IPS-18a (cell line): ENCODE measurements around the gene PLXND1.
"Not testable (repeated sequence)": the region's sequence is repeated elsewhere in the genome, so short reads cannot be mapped to it uniquely, and the experiment has no call there.

Experiments used
- H3K27ac ChIP-seq: one replicate; pipeline ENCODE4 v1.5.1; 2013; ENCODE audit warnings: low read length
- H3K27me3 ChIP-seq: one replicate; pipeline ENCODE4 v1.6.1; 2013; ENCODE audit warnings: mild to moderate bottlenecking, low read length; ENCODE audit not compliant: control insufficient read depth, insufficient read depth
- H3K36me3 ChIP-seq: one replicate; pipeline ENCODE4 v1.6.1; 2013; ENCODE audit warnings: low read depth, low read length; ENCODE audit not compliant: control insufficient read depth
- H3K4me1 ChIP-seq: one replicate; pipeline ENCODE4 v1.6.1; 2013; ENCODE audit warnings: low read depth, low read length; ENCODE audit not compliant: control insufficient read depth
- H3K4me3 ChIP-seq: one replicate; pipeline ENCODE4 v1.5.1; 2013; ENCODE audit warnings: low read length
- H3K9ac ChIP-seq: one replicate; pipeline ENCODE4 v1.6.1; 2013; ENCODE audit warnings: mild to moderate bottlenecking, low read length, moderate library complexity
- H3K9me3 ChIP-seq: one replicate; pipeline ENCODE4 v1.6.1; 2013; ENCODE audit warnings: low read depth, low read length; ENCODE audit not compliant: control insufficient read depth

PLXND1 gene

GRCh38 chr3:129606636-129607390 lies at the start of gene PLXND1:
PLXND1 (minus strand) TSS chr3:129606676; CDS start chr3:129606639, 37 bp downstream.
- Histone ChIP-seq H3K27me3 (peaks cover 42% of the 10 kb centered on the region), H3K9ac (peak within 1 kb of the TSS; percentile 52), H3K4me3 (peak within 1 kb of the TSS; percentile 62), H3K36me3 (no peaks in the 10 kb centered on the region), H3K4me1 (peaks cover 22% of the 10 kb centered on the region), H3K27ac (no peak within 1 kb of the TSS), H3K9me3 (no peaks in the 10 kb centered on the region)

- Histone ChIP-seq H3K27ac (no peak overlapping the region), H3K36me3 (peaks cover 8% of the 10 kb centered on the region), H3K27me3 (no peaks in the 10 kb centered on the region), H3K9me3 (no peaks in the 10 kb centered on the region), H3K9ac (no peak overlapping the region), H3K4me1 (peaks cover 24% of the 10 kb centered on the region), H3K4me3 (no peak overlapping the region)
Measured at GRCh38 chr3:129655291-129655700, 48.8 kb upstream of the PLXND1 start.

- no peaks in the 10 kb centered on the region for H3K9me3 ChIP-seq
- H3K27me3 ChIP-seq: no peaks in the 10 kb centered on the region
- peaks cover 27% of the 10 kb centered on the region for H3K4me1 ChIP-seq
- H3K9ac ChIP-seq: no peak overlapping the region
- peaks cover 8% of the 10 kb centered on the region for H3K36me3 ChIP-seq
- no peak overlapping the region for H3K4me3 ChIP-seq
- H3K27ac ChIP-seq: no peak overlapping the region
Measured at GRCh38 chr3:129654131-129654530, 47.7 kb upstream of the PLXND1 start.

GRCh38 chr3:129653019-129653418 lies 46.5 kb upstream of the PLXND1 start:
- Histone ChIP-seq H3K9ac (no peak overlapping the region), H3K4me3 (no peak overlapping the region), H3K36me3 (peaks cover 8% of the 10 kb centered on the region), H3K27ac (no peak overlapping the region), H3K27me3 (no peaks in the 10 kb centered on the region), H3K4me1 (peaks cover 27% of the 10 kb centered on the region), H3K9me3 (no peaks in the 10 kb centered on the region)

- no peaks in the 10 kb centered on the region for H3K9me3 ChIP-seq
- peaks cover 8% of the 10 kb centered on the region for H3K36me3 ChIP-seq
- H3K9ac ChIP-seq: no peak overlapping the region
- no peaks in the 10 kb centered on the region for H3K27me3 ChIP-seq
- H3K4me1 ChIP-seq: peaks cover 22% of the 10 kb centered on the region
- H3K4me3 ChIP-seq: no peak overlapping the region
- H3K27ac ChIP-seq: no peak overlapping the region
Measured at GRCh38 chr3:129651435-129652202, 45.1 kb upstream of the PLXND1 start.

- no peak overlapping the region for H3K4me3 ChIP-seq
- H3K27ac ChIP-seq: no peak overlapping the region
- peaks cover 21% of the 10 kb centered on the region for H3K4me1 ChIP-seq
- no peak overlapping the region for H3K9ac ChIP-seq
- H3K36me3 ChIP-seq: peaks cover 8% of the 10 kb centered on the region
- no peaks in the 10 kb centered on the region for H3K9me3 ChIP-seq
- H3K27me3 ChIP-seq: no peaks in the 10 kb centered on the region
Measured at GRCh38 chr3:129650256-129650872, 43.9 kb upstream of the PLXND1 start.

- Histone ChIP-seq H3K4me3 (no peak overlapping the region), H3K9ac (no peak overlapping the region), H3K36me3 (no peaks in the 10 kb centered on the region), H3K9me3 (no peaks in the 10 kb centered on the region), H3K4me1 (peaks cover 21% of the 10 kb centered on the region), H3K27me3 (no peaks in the 10 kb centered on the region), H3K27ac (no peak overlapping the region)
Measured at GRCh38 chr3:129648391-129648790, 41.9 kb upstream of the PLXND1 start.

- H3K4me3 ChIP-seq: no peak overlapping the region
- no peaks in the 10 kb centered on the region for H3K36me3 ChIP-seq
- no peaks in the 10 kb centered on the region for H3K27me3 ChIP-seq
- H3K4me1 ChIP-seq: peaks cover 8% of the 10 kb centered on the region
- no peak overlapping the region for H3K27ac ChIP-seq
- no peaks in the 10 kb centered on the region for H3K9me3 ChIP-seq
- H3K9ac ChIP-seq: no peak overlapping the region
Measured at GRCh38 chr3:129645286-129645685, 38.8 kb upstream of the PLXND1 start.

- Histone ChIP-seq H3K9me3 (no peaks in the 10 kb centered on the region), H3K9ac (no peak overlapping the region), H3K36me3 (no peaks in the 10 kb centered on the region), H3K27ac (no peak overlapping the region), H3K27me3 (no peaks in the 10 kb centered on the region), H3K4me3 (no peak overlapping the region), H3K4me1 (peaks cover 5% of the 10 kb centered on the region)
Measured at GRCh38 chr3:129644836-129645235, 38.4 kb upstream of the PLXND1 start.

- H3K36me3 ChIP-seq, H3K4me1 ChIP-seq, H3K9me3 ChIP-seq, H3K27me3 ChIP-seq, H3K27ac ChIP-seq, H3K9ac ChIP-seq, H3K4me3 ChIP-seq: not testable (repeated sequence)
Measured at GRCh38 chr3:129641567-129642260, 35.2 kb upstream of the PLXND1 start.

GRCh38 chr3:129640985-129641384 lies 34.5 kb upstream of the PLXND1 start:
- H3K9me3 ChIP-seq, H3K4me1 ChIP-seq, H3K4me3 ChIP-seq, H3K9ac ChIP-seq, H3K36me3 ChIP-seq, H3K27ac ChIP-seq, H3K27me3 ChIP-seq: not testable (repeated sequence)
